A673 (cell line): Measurements from ENCODE around the gene TPK1. TPM values are rescaled to one million over a fixed set of nuclear protein-coding genes. Genes with fewer than 3 reads are reported as not detected.

Experiments
- BruUV-seq: library from RNA; stranded (reverse); fragments of 400-500 nt; replicated peaks from 2 replicates; lab custom pipeline; 2021; lab: Mats Ljungman, UMichigan
- CTCF ChIA-PET: fragments of 300-600 bp; sonication (Branson Sonifier 250); formaldehyde crosslinking; loops from one replicate; lab custom pipeline; 2022; ENCODE audit warnings: antibody characterized with exemption; lab: Charles Lee
- POLR2A ChIA-PET: fragments of 300-600 bp; sonication (Branson Sonifier 250); formaldehyde crosslinking; loops from one replicate; lab custom pipeline; 2022; ENCODE audit warnings: antibody characterized with exemption; ENCODE audit not compliant: low non-redundant PET; lab: Charles Lee
- DNase-seq: peaks from one replicate; pipeline ENCODE4 v3.0.0-alpha.2; 2015; ENCODE audit warnings: low spot score
- H3K27ac ChIP-seq: fragments of 200-600 bp; sonication (generic); 2 replicates; pipeline ENCODE4 v1.5.1; 2016; ENCODE audit warnings: mixed run types, low read depth, mild to moderate bottlenecking, mixed read lengths, antibody characterized with exemption, low read length; ENCODE audit not compliant: poor library complexity, severe bottlenecking
- H3K27me3 ChIP-seq: fragments of 200-600 bp; sonication (generic); replicated peaks from 2 replicates; pipeline ENCODE4 v1.6.1; 2017; ENCODE audit warnings: mixed run types, low read depth, mild to moderate bottlenecking, mixed read lengths, antibody characterized with exemption, low read length; ENCODE audit not compliant: insufficient read depth, poor library complexity
- H3K36me3 ChIP-seq: fragments of 200-600 bp; sonication (generic); 2 replicates; pipeline ENCODE4 v1.6.1; 2016; ENCODE audit warnings: mixed run types, mild to moderate bottlenecking, mixed read lengths, antibody characterized with exemption, low read length; ENCODE audit not compliant: insufficient read depth, poor library complexity, severe bottlenecking
- H3K4me1 ChIP-seq: fragments of 200-600 bp; sonication (generic); 2 replicates; pipeline ENCODE4 v1.6.1; 2017; ENCODE audit warnings: mixed run types, mild to moderate bottlenecking, mixed read lengths, antibody characterized with exemption, low read length; ENCODE audit not compliant: insufficient read depth, poor library complexity, severe bottlenecking
- H3K4me3 ChIP-seq: fragments of 200-600 bp; sonication (generic); 2 replicates; pipeline ENCODE4 v1.5.1; 2016; ENCODE audit warnings: low read depth, mixed run types, mild to moderate bottlenecking, mixed read lengths, low read length; ENCODE audit not compliant: poor library complexity, severe bottlenecking
- H3K9me3 ChIP-seq: fragments of 200-600 bp; sonication (generic); 2 replicates; pipeline ENCODE4 v1.6.1; 2016; ENCODE audit warnings: mixed run types, low read depth, mild to moderate bottlenecking, mixed read lengths, antibody characterized with exemption, low read length; ENCODE audit not compliant: poor library complexity, severe bottlenecking
- EZH2 ChIP-seq: fragments of 200-600 bp; sonication (generic); IDR thresholded peaks from 2 replicates; pipeline ENCODE4 v1.6.1; 2017; ENCODE audit warnings: borderline replicate concordance, low read depth, mild to moderate bottlenecking, mixed read lengths, antibody characterized with exemption, low read length; ENCODE audit not compliant: poor library complexity, severe bottlenecking
- intact Hi-C: fragments of 100-400 bp; cut with micrococcal nuclease; formaldehyde crosslinking; loops from one replicate; pipeline ENCODE4 v1.10.0; 2022; ENCODE audit not compliant: unreplicated experiment
- total RNA-seq: library from RNA; stranded (reverse); gene quantifications from 2 replicates; pipeline ENCODE4 v1.2.3, GENCODE V29; 2021
- TF ChIP-seq, protein P1 (sequence below): fragments of 300-800, 200-600 bp; sonication (generic); conservative IDR thresholded peaks from 2 replicates; pipeline ENCODE4 v1.5.1; 2017; ENCODE audit warnings: low read depth, mild to moderate bottlenecking, antibody characterized with exemption, low read length, moderate library complexity, mixed read lengths

TPK1 gene
- total RNA-seq, 1 experiment from 2014 or later, result 3.5 TPM

DNA sequence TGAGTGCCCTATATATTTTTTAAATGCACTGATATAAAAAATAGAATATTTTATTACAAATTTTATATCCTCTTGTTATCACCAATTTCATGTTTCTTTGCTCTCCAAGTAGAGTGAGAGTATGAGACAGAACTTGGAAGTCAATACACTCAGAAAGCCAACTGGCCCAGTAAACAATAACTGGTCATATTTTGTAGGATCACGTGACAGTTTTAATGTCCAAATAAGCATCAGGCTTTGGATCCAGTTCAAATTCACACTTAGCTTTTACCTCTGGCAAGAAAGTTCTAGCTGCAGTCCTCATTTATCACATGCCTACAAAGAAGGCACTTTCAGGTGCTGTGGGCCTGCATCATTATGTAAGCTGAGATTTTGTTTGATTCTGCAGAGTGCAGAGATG lies 21.6 kb upstream of the TPK1 start:
- intact Hi-C loops, result loop anchor here (5.0 to 10.0 kb wide), 2 partner anchors 177 to 1225 kb away; no protein-coding TSS in a partner anchor
- H3K27me3 ChIP-seq, result peaks cover 2% of the 10 kb centered on the region
- POLR2A ChIA-PET, result no interaction called here
- H3K4me3 ChIP-seq, result no peak overlapping the region
- no peaks in the 10 kb centered on the region for H3K36me3 ChIP-seq
- no peaks in the 10 kb centered on the region for H3K9me3 ChIP-seq
- no peak for DNase-seq
- no peak for TF ChIP-seq EZH2
- TF ChIP-seq, protein P1, sequence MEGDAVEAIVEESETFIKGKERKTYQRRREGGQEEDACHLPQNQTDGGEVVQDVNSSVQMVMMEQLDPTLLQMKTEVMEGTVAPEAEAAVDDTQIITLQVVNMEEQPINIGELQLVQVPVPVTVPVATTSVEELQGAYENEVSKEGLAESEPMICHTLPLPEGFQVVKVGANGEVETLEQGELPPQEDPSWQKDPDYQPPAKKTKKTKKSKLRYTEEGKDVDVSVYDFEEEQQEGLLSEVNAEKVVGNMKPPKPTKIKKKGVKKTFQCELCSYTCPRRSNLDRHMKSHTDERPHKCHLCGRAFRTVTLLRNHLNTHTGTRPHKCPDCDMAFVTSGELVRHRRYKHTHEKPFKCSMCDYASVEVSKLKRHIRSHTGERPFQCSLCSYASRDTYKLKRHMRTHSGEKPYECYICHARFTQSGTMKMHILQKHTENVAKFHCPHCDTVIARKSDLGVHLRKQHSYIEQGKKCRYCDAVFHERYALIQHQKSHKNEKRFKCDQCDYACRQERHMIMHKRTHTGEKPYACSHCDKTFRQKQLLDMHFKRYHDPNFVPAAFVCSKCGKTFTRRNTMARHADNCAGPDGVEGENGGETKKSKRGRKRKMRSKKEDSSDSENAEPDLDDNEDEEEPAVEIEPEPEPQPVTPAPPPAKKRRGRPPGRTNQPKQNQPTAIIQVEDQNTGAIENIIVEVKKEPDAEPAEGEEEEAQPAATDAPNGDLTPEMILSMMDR, result no peak
- CTCF ChIA-PET, result no interaction called here
- H3K4me1 ChIP-seq, result no peaks in the 10 kb centered on the region
- no peak overlapping the region for H3K27ac ChIP-seq
- no TSS peak for BruUV-seq

DNA sequence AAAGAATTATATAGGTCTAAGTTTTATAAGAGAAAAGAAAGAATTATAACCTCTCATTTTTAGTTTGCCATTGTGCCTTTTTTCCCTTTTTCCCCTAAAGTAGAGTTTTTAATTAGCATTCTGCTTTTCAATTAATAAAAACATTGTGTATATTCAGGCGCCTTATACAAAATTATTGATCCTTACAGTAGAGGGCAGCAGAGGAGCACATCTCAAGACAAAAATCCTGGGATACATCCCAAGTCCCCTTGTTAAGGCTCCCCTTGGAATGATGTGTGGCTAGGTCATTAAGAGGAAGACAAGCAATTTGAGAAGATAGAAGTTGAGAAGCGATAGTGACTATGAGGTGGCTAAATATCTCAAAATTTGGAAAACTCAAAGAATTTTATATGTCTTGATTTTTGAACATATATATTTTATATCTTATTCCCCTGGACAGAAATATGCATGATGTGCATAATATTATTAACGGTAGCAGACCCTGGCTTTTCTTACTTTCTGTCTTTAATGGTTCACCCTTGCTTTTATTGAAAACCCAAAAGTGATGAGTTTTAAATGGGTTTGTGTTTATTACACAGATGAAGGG lies 19.1 kb upstream of the TPK1 start:
- ChIA-PET POLR2A (no interaction called here), CTCF (no interaction called here)
- Histone ChIP-seq H3K36me3 (no peaks in the 10 kb centered on the region), H3K9me3 (no peaks in the 10 kb centered on the region), H3K27me3 (peaks cover 2% of the 10 kb centered on the region), H3K4me3 (no peak overlapping the region), H3K4me1 (no peaks in the 10 kb centered on the region), H3K27ac (no peak overlapping the region)
- DNase-seq, result peak; percentile 51
- intact Hi-C loops, result loop anchor here (5.0 to 10.0 kb wide), 2 partner anchors 180 to 1227 kb away; no protein-coding TSS in a partner anchor
- no TSS peak for BruUV-seq
- TF ChIP-seq, protein P1, result peak; percentile 70
- no peak for TF ChIP-seq EZH2

DNA sequence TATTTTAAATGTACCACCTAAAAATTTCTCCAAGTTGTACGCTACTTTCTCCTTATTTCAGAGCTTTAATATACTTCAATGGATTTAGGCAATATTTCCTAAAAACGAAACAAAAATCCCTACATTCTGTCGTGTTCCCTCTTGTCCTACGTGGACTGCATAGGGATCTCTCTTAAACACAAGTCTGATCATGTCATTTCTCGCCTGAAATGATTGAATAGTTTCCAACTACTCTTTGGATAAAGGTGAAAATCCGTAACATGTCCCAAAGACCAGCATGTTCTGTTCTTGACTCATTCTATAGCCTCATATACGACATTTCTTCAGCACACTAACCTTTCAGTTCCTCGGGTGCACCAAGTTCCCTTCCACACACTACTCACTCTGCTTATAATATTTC lies 17.7 kb upstream of the TPK1 start:
- Histone ChIP-seq H3K9me3 (no peaks in the 10 kb centered on the region), H3K36me3 (no peaks in the 10 kb centered on the region), H3K27me3 (peaks cover 2% of the 10 kb centered on the region), H3K4me1 (no peaks in the 10 kb centered on the region), H3K4me3 (no peak overlapping the region), H3K27ac (no peak overlapping the region)
- no peak for DNase-seq
- TF ChIP-seq EZH2, result no peak
- TF ChIP-seq, protein P1, result no peak
- ChIA-PET POLR2A (no interaction called here), CTCF (no interaction called here)
- intact Hi-C loops, result loop anchor here (10.0 kb wide), 1 partner anchor 181 kb away; no protein-coding TSS in a partner anchor
- BruUV-seq, result no TSS peak
